Measurements from ENCODE around the gene ARFGAP3.
"Not testable (repeated sequence)": the region's sequence is repeated elsewhere in the genome, so short reads cannot be mapped to it uniquely, and the experiment has no call there.

ARFGAP3 gene

DNA sequence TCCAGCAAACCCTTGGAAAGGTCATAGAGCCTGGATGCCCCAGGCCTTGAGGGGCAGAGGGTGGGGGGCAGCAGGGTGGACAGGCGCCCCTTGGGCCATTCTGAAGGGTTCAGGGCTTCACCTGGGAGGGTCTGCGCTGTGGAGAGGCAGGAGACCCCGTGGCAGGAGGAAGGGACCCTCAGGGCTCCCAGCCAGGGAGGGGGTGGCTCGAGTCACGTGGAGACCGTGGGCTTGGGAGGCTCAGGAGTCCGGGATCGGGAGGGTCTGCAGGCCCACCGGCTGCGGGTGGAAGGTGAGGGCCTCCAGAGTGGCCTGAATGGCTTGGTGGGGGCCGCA is 87.9 kb downstream of the ARFGAP3 start:
- DNase-seq (ENCODE audit: low read depth in 2 of 2), result no peak

DNA sequence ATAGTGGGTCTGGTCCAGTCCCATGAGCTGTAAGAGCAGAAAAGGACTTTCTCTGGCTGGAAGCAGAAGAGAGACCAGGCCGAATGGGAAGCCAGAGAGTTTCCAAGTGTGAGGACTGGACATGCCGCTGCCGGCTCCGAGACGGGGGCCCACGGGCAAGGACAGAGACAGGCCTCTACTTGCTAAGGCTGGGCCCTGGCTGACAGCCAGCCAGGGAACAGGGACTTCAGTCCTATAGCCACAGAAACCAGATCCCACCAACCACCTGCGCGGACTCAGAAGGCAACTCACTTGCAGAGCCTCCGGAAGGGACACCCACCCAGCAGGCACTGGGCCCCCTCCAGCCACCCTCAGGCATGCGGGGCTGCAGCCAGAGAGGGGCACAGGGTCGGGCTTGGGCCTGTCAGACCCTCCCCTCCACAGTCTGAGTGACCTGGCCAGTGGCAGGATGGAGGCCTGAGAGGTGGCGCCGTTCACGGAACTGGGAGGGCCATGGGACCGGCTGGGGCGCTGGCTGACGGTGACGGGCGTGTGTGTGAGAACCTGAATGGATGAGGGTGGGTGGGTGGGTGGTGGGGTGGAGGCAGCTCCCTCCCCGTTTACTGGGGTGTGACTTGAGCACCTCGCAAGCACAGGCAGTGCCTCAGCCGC is 88.6 kb downstream of the ARFGAP3 start:
- no peak for DNase-seq (ENCODE audit: low read depth in 2 of 2)

DNA sequence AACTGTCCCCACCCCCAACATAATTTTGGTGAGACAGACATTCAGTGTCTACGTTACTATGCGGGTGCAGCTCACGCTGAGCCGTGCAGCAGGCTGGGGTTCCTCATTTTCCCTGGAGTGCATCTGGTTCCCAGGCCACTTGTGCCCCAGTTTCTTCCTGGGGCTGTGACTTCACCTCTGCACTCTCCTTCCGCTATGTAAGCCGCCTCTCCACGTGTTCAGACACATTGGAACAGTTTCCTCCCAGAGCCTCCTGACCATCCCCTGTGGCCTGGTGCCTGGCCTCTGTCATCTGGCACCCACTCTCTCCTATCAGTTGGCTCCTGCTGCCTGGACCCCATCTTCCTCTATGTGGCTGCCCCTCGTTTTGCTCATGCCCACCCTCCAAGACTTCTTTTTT is 90.2 kb downstream of the ARFGAP3 start:
- no peak for DNase-seq (ENCODE audit: low read depth in 2 of 2)

DNA sequence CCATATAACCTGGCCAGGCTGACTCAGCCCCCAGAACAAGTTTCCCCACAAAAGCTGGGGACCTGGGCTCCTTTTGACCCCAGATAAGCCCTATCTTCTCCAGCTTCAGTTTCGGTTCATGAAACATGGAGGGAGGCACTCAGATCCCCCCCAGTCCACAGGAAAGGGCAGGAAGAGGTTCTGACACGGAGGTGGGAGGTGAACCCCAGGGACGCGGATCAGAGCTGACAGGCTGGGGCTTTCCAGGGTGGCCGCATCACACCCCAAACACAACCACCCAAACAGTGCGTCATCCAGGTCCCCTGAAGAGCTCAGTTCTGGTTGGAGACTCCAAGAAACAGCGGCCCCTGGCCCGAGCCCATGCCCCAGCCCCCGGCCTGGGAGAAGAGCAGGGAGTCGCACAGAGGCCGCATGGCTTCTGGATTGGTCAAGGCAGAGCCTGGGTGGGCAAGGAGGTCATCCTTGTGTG is 92.1 kb downstream of the ARFGAP3 start:
- DNase-seq (ENCODE audit: low read depth in 2 of 2), result no peak

DNA sequence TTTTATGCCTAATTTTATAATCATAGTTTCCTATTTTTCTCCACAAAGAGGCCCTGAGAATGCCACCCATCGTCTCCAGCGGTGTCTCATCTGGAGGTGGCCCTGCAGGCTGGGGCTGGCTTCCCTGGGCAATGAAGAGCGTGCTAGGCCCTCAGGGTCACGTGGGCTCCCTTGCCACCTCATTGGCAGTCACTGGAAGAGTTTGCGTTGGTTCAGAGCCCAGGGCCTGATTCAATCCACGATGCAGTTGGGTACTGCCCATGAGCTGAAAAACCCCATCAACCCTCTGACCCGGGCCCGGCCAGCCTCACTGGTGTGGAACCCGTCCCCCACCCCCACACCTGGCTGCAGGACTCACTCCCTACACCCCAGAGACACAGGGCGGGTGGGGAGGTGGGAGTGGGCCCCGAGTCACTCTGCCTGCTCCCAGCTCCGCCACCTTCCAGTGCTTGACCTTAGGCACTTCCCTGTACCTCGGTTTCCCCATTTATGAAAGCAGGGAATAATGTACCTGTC is 93.0 kb downstream of the ARFGAP3 start:
- no peak for DNase-seq (ENCODE audit: low read depth in 2 of 2)

DNA sequence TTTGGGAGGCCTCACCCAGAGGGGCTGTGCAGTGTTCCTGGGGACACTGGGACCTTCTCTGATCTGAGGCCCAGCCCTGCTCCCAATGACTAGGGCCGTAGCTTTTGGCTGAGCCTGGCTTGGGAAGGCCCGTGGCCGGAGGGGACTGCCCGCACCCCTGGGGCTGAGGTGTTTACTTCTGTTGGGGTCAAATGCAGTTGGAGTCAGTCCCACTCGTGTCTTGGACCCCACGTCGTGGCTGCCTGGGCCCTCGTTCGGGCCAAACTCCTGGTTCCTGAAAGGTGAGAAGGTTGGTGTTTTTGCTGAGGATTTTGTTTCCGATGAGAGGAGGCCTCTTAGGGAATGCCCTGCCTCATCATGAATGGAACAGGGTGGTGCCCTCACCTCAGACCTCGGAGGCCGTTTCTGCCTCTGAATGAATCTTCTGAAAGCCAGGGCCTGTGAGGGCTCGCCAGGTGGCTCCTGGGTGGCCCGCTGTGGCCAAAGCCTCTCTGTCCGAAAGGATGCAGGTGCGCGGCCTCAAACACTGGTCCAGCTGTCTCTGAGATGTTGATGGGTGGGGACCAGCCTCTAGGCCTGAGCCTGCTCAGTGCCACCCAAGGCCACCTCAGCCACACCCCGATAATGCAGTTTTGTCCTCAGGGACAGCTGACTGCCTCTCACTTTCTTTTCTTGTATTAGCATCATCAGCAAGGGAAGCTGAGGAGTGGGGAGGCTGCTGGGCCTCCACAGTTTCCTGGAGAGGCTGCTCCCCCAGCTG is 96.1 kb downstream of the ARFGAP3 start:
- no peak for DNase-seq (ENCODE audit: low read depth in 2 of 2)

DNA sequence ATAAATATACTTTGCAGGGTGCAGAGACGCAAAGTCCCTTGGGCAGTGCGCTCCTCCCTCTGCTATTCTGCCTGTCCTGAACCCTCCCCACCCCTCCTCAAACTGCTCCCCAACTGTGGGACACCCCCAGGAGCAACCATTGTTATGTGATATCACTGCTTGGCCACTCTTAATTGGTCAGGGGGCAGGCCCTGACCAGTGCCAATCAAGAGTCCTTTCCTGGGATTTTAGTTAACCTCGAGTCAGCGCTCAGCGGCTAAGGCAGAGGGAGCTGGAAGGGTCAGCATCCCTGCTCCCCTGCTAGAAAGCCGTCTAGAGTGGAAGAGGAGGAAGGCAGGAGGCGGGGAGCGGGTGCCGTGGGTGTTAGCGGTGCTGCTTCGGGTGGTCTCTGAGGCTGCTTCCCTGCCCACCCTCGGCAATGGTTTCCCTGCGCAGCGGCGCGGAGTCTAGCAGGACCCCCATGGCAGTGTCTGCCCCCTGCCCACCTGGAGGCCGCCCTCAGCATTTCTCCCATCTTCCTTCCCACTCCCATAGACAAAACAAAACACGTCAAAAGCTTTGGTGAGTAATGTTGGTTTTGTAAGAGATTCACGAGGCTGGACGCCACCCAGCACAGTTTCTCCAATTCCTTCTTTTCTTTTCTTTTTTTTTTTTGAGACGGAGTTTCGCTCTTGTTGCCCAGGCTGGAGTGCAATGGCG is 98.0 kb downstream of the ARFGAP3 start:
- no peak for DNase-seq (ENCODE audit: low read depth in 2 of 2)

DNA sequence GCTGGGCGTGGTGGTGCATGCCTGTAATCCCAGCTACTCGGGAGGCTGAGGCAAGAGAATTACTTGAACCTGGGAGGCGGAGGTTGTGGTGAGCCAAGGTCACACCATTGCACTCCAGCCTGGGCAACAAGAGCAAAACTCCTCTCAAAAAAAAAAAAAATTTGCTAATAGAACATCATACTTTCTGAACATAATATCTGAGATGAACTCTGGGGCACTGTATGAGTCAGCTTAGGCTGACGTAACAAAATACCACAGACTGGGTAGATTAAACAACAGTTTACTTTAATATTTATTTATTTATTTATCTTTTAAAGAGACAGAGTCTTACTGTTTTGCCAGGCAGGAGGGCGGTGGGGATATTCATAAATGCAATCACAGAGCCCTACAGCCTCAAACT is 101.5 kb downstream of the ARFGAP3 start:
- not testable (repeated sequence) for DNase-seq (ENCODE audit: low read depth in 2 of 2)

DNA sequence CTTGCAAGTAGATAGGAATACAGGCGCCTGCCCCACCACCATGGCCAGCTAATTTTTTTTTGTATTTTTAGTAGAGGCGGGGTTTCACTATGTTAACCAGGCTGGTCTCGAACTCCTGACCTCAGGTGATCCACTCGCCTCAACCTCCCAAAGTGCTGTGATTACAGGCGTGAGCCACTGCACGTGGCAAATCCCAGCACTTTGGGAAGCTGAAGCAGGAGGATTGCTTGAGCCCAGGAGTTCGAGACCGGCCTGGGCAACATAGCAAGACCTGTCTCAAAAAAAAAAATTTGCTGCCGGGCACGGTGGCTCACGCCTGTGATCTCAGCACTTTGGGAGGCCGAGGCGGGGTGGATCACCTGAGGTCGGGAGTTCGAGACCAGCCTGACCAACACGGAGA is 102.0 kb downstream of the ARFGAP3 start:
- DNase-seq (ENCODE audit: low read depth in 2 of 2), result not testable (repeated sequence)

DNA sequence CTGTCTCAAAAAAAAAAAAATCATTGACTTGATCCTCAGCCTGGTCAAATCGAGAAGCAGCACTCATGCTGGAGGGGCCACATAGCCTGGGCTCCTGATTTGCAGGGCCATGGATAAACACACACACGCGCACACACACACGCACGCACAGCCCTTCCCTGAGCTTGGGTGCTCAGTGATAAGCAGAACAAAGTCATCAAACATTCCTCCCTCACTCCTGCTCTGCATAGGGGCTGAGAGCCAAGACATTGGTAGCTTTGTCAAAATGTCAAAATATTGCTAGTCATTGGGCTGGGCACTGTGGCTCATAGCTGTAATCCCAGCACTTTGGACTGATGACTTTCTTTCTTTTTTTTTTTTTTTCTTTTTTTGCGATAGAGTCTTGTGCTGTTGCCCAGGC is 102.4 kb downstream of the ARFGAP3 start:
- no peak for DNase-seq (ENCODE audit: low read depth in 2 of 2)

DNA sequence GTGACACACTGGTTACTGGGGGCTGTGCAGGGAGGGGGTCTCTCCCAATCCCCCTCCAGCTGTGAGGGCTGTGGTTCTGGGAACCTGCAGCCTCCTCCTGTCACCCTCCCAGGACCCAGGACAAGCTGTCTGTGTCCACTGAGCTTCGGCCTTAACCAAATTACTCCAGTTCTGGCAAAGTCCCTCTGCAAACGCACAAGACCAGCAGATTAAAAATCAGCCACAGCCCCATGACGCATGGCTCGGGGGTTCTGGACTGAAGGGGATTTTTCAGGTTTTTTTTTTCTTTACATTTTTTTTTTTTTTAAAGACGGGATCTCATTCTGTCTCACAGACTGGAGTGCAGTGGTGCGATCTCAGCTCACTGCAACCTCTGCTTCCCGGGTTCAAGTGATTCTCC is 104.2 kb downstream of the ARFGAP3 start:
- no peak for DNase-seq (ENCODE audit: low read depth in 2 of 2)

DNA sequence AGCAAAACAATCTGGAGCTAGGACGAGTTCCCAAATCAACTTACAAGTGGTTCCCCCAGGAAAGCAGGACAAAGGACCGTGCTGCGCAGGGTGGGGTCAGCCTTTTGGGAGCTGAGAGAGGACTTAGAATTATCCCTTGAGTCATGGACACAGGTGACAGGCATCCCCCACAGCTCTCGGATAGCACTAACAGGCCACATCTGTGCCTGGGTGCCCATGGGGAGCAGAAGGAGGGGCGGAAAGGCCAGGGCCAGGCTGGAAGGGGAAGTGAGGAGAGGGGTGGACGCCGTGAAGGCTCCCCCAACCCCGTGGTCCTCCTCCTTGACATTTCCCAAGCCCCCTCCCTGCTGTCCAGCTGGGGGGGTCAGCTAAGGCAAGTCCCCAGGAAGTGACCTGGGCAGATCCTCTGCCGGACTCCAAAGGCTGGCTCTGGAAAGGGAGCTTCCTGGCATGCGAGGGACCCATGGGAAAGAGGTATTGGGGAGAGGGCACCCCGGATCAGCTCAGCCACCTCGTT is 104.8 kb downstream of the ARFGAP3 start:
- DNase-seq (ENCODE audit: low read depth in 2 of 2), result no peak

DNA sequence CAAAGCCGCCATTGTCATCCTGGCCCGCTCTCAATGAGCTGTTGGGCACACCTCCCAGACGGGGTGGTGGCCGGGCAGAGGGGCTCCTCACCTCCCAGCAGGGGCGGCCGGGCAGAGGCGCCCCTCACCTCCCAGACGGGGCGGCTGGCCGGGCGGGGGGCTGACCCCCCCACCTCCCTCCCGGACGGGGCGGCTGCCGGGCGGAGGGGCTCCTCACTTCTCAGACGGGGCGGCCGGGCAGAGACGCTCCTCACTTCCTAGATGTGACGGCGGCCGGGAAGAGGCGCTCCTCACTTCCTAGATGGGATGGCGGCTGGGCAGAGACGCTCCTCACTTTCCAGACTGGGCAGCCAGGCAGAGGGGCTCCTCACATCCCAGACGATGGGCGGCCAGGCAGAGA is 106.7 kb downstream of the ARFGAP3 start:
- DNase-seq (ENCODE audit: low read depth in 2 of 2), result not testable (repeated sequence)

DNA sequence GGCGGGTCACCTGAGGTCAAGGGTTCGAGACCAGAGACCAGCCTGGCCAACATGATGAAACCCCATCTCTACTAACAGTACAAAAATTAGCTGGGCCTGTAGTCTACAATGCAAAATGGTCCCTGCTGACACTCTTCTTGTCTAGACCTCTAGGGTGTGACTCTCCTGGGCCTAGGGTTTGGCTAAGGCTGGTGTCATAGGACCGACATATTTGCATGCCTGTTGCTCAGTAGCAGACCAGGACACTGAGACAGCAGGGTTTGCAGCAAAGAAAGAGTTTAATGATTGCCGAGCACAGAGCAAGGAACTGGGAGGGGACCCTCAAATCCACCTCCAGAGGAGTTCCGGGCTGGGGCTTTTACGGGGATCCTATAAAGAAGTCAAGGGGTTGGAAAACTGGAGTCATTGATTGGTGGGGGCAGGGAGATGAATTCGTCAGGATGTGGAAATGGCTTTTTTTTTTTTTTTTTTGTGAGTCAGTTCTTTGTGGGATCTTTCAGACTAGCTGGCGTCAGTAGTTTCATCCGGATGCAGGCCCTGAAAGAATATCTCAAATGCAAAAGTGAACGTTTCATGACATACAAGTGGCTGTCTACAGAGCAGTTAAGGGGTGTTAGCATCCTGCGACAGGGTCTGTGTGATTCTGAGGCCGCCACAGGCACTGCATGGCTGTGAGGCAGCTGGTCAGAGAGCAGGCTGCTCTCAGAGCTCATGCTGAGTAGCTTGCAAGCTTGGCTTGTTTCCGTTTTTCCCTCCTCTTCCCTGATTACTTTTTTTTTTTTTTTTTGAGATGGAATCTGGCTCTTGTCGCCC is 109.2 kb downstream of the ARFGAP3 start:
- no peak for DNase-seq (ENCODE audit: low read depth in 2 of 2)

Data from stimulated activated CD4-positive, alpha-beta T cell treated with anti-CD3 and anti-CD28 coated beads, Interleukin-12 subunit alpha, Interleukin-12 subunit beta, amount 100 ng/mL, for 24 hours (primary cell).